Measurements from ENCODE around the gene CLIC5. TPM values are rescaled to one million over a fixed set of nuclear protein-coding genes. Genes with fewer than 3 reads are reported as not detected.

CLIC5 gene
- polyA plus RNA-seq, 1 experiment, result not detected

- CTCF ChIA-PET, result no interaction called here
- Histone ChIP-seq H3K4me3 (ENCODE audit: low read depth, low read length) (no peak overlapping the region), H3K27me3 (ENCODE audit: control insufficient read depth, insufficient read depth, low read length) (no peaks in the 10 kb centered on the region), H3K9me3 (ENCODE audit: control insufficient read depth, insufficient read depth, low read length) (no peaks in the 10 kb centered on the region), H3K27ac (ENCODE audit: low read depth, low read length) (no peak overlapping the region)
- POLR2A ChIA-PET, result no interaction called here
- TF ChIP-seq, protein P1, sequence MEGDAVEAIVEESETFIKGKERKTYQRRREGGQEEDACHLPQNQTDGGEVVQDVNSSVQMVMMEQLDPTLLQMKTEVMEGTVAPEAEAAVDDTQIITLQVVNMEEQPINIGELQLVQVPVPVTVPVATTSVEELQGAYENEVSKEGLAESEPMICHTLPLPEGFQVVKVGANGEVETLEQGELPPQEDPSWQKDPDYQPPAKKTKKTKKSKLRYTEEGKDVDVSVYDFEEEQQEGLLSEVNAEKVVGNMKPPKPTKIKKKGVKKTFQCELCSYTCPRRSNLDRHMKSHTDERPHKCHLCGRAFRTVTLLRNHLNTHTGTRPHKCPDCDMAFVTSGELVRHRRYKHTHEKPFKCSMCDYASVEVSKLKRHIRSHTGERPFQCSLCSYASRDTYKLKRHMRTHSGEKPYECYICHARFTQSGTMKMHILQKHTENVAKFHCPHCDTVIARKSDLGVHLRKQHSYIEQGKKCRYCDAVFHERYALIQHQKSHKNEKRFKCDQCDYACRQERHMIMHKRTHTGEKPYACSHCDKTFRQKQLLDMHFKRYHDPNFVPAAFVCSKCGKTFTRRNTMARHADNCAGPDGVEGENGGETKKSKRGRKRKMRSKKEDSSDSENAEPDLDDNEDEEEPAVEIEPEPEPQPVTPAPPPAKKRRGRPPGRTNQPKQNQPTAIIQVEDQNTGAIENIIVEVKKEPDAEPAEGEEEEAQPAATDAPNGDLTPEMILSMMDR (IDR thresholded peaks at IDR 0.05; ENCODE audit: low read depth, low read length), result no peak
- no peak for DNase-seq (ENCODE audit: low read depth, low spot score)
Observed at GRCh38 chr6:45998524-45998923, 17.1 kb downstream of the CLIC5 start.

GRCh38 chr6:45997875-45998506 is 17.7 kb downstream of the CLIC5 start:
- ChIA-PET CTCF (no interaction called here), POLR2A (no interaction called here)
- TF ChIP-seq, protein P1 (IDR thresholded peaks at IDR 0.05; ENCODE audit: low read depth, low read length), result no peak
- H3K27ac ChIP-seq (ENCODE audit: low read depth, low read length), result no peak overlapping the region
- H3K27me3 ChIP-seq (ENCODE audit: control insufficient read depth, insufficient read depth, low read length), result no peaks in the 10 kb centered on the region
- H3K9me3 ChIP-seq (ENCODE audit: control insufficient read depth, insufficient read depth, low read length), result no peaks in the 10 kb centered on the region
- no peak overlapping the region for H3K4me3 ChIP-seq (ENCODE audit: low read depth, low read length)
- no peak for DNase-seq (ENCODE audit: low read depth, low spot score)

DNA sequence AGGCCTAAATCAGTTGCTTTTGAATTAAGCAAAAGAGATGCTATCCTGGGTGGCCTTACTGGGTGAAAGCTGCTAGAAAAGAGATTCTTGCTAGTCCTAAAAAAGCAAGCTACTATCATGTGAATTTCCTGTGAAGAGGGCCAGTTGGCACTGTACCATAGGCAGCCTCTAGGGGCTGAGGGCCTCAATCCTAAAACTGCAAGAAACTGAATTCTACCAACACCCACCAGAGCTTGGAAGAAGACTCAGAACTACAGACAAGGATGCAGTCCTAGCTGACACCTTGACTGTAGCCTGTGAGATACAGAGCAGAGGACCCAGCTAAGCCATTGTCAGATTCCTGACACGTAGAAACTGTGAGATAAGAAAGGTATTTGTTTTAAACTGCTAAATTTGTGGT is 24.5 kb downstream of the CLIC5 start:
- no peak for DNase-seq (ENCODE audit: low read depth, low spot score)
- no peaks in the 10 kb centered on the region for H3K27me3 ChIP-seq (ENCODE audit: control insufficient read depth, insufficient read depth, low read length)
- TF ChIP-seq, protein P1 (IDR thresholded peaks at IDR 0.05; ENCODE audit: low read depth, low read length), result no peak
- H3K27ac ChIP-seq (ENCODE audit: low read depth, low read length), result no peak overlapping the region
- ChIA-PET POLR2A (no interaction called here), CTCF (no interaction called here)
- no peaks in the 10 kb centered on the region for H3K9me3 ChIP-seq (ENCODE audit: control insufficient read depth, insufficient read depth, low read length)
- H3K4me3 ChIP-seq (ENCODE audit: low read depth, low read length), result no peak overlapping the region

DNA sequence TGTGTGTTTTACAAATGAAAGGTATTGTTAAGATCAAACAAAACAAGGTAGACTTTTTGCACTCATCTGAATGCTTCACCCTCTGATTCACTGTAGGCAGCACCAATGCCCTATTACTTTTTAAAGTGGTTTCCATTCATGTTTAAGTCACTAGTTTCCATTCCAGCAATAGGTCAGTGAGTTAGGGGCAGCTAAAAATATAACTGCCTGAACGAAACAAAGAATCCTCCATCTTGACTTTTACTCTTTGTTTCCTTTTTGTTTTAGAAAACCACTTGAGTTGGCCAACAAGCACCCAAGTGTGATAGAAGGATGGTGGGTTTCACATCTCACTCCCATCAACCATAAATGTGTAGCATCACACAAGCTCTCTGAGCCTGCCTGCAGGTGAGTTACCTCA is 25.5 kb downstream of the CLIC5 start:
- DNase-seq (ENCODE audit: low read depth, low spot score), result no peak
- POLR2A ChIA-PET, result no interaction called here
- Histone ChIP-seq H3K9me3 (ENCODE audit: control insufficient read depth, insufficient read depth, low read length) (no peaks in the 10 kb centered on the region), H3K27ac (ENCODE audit: low read depth, low read length) (no peak overlapping the region), H3K4me3 (ENCODE audit: low read depth, low read length) (no peak overlapping the region), H3K27me3 (ENCODE audit: control insufficient read depth, insufficient read depth, low read length) (no peaks in the 10 kb centered on the region)
- TF ChIP-seq, protein P1 (IDR thresholded peaks at IDR 0.05; ENCODE audit: low read depth, low read length), result no peak
- CTCF ChIA-PET, result no interaction called here

DNA sequence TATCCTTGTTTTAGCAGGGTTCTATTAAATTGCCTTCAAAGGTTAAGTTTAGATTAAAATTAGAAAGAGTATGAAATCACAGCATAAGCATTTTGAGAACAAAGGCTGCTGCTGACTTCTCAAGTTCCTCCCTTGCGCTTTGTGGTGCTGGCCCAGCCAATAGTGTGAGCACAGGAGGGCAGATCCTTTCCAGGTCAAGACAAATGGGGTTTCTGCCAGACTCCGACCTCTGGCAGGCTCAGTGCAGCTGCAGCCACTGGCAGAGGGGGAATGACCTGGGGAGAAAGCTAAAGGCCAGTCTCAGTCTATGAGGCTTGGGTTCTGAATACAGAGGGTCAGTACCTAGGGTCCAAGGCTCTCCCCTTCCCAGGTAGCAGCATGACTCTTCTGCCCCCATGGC is 27.0 kb downstream of the CLIC5 start:
- ChIA-PET POLR2A (no interaction called here), CTCF (no interaction called here)
- TF ChIP-seq, protein P1 (IDR thresholded peaks at IDR 0.05; ENCODE audit: low read depth, low read length), result no peak
- no peak overlapping the region for H3K4me3 ChIP-seq (ENCODE audit: low read depth, low read length)
- no peaks in the 10 kb centered on the region for H3K27me3 ChIP-seq (ENCODE audit: control insufficient read depth, insufficient read depth, low read length)
- no peak overlapping the region for H3K27ac ChIP-seq (ENCODE audit: low read depth, low read length)
- H3K9me3 ChIP-seq (ENCODE audit: control insufficient read depth, insufficient read depth, low read length), result no peaks in the 10 kb centered on the region
- DNase-seq (ENCODE audit: low read depth, low spot score), result no peak

All from AG04450 (cell line).